ENCODE results near the gene PCDHGB7. TPM values are rescaled to one million over a fixed set of nuclear protein-coding genes. Genes with fewer than 3 reads are reported as not detected.
"Not testable (repeated sequence)": the region's sequence is repeated elsewhere in the genome, so short reads cannot be mapped to it uniquely, and the experiment has no call there.

Gene PCDHGB7
- total RNA-seq: 10 to 100 TPM; 15.4 to 21.3 (median 16.0) TPM

DNA sequence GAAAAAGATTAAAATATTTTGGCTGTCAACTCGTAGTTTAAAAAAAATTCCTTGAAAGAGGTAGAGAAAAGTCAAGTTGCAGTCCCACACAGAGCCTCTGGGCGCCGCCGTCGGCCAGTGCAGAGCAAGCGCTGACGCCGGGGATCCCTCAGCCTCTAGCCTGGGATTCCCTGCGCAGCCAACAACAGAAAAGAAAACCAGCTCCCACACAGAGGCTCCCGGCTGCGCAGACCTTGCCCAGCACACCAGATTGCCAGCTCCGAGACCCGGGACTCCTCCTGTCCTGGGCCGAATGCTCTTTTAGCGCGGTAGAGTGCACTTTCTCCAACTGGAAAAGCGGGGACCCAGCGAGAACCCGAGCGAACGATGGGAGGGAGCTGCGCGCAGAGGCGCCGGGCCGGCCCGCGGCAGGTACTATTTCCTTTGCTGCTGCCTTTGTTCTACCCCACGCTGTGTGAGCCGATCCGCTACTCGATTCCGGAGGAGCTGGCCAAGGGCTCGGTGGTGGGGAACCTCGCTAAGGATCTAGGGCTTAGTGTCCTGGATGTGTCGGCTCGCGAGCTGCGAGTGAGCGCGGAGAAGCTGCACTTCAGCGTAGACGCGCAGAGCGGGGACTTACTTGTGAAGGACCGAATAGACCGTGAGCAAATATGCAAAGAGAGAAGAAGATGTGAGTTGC lies at the start of gene PCDHGB7:
Gene PCDHGB7, plus strand, starts transcription at position 184 of the 679 bp plus-strand sequence. Its CDS starts 183 bp downstream, at position 367.
- intact Hi-C loops (cut with DNase I; ENCODE audit: low total_unique reads): loop anchor here (1.0 kb wide), 1 partner anchor 8 kb away; no protein-coding TSS in a partner anchor
- H3K4me3 ChIP-seq: peak within 1 kb of the TSS; percentile 39 to 63 (median 40)
- H3K27me3 ChIP-seq, H3K36me3 ChIP-seq, H3K4me1 ChIP-seq: not testable (repeated sequence)
- TF ChIP-seq, protein P1, sequence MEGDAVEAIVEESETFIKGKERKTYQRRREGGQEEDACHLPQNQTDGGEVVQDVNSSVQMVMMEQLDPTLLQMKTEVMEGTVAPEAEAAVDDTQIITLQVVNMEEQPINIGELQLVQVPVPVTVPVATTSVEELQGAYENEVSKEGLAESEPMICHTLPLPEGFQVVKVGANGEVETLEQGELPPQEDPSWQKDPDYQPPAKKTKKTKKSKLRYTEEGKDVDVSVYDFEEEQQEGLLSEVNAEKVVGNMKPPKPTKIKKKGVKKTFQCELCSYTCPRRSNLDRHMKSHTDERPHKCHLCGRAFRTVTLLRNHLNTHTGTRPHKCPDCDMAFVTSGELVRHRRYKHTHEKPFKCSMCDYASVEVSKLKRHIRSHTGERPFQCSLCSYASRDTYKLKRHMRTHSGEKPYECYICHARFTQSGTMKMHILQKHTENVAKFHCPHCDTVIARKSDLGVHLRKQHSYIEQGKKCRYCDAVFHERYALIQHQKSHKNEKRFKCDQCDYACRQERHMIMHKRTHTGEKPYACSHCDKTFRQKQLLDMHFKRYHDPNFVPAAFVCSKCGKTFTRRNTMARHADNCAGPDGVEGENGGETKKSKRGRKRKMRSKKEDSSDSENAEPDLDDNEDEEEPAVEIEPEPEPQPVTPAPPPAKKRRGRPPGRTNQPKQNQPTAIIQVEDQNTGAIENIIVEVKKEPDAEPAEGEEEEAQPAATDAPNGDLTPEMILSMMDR (IDR thresholded peaks at IDR 0.05): peak; percentile 37 to 64 (median 37)
- peaks cover 78 to 99% of the 10 kb centered on the region in 2 donors for H3K9me3 ChIP-seq
- H3K27ac ChIP-seq: peak within 1 kb of the TSS in 1 of 2 donors; percentile 57
- peak in 1 of 2 donors; percentile 48 for DNase-seq (ENCODE audit: low spot score in 2 of 2)

DNA sequence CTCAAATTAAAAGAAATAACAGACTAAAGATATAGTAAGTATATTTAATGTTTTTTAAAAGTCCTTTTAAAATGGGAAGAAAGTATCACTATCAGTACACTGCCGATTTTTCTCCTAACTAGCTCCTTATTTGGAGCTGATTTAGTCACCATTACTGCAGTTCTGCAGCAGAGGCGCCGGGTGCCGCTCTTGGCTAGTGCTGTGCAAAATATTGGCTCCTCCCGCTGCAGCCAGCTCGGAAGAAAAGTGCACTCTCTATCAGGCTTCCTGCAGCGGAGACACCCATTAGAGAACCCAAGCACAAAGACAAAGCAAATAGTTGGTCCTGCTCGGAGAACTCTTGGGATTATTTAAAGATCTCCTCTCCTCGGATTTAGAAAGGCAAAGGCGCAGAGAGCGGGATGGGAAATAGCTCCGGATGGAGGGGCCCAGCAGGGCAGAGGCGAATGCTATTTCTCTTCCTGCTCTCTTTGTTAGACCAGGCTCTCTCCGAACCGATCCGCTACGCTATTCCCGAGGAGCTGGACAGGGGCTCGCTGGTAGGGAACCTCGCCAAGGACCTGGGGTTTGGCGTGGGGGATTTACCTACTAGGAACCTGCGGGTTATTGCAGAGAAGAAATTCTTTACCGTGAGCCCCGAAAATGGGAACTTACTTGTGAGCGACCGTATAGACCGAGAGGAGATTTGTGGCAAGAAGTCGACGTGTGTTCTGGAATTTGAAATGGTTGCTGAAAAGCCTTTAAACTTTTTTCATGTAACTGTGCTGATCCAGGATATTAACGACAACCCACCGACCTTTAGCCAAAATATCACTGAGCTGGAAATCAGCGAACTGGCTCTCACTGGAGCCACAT lies 47.3 kb upstream of the PCDHGB7 start, which contains the start of gene PCDHGB3:
Gene PCDHGB3, plus strand, starts transcription at position 249 of the 855 bp plus-strand sequence. Its CDS starts 153 bp downstream, at position 402.
- Histone ChIP-seq H3K4me3 (peak within 1 kb of the TSS; percentile 15 to 34 (median 17)), H3K9me3 (peaks cover 87 to 100% of the 10 kb centered on the region in 2 donors)

DNA sequence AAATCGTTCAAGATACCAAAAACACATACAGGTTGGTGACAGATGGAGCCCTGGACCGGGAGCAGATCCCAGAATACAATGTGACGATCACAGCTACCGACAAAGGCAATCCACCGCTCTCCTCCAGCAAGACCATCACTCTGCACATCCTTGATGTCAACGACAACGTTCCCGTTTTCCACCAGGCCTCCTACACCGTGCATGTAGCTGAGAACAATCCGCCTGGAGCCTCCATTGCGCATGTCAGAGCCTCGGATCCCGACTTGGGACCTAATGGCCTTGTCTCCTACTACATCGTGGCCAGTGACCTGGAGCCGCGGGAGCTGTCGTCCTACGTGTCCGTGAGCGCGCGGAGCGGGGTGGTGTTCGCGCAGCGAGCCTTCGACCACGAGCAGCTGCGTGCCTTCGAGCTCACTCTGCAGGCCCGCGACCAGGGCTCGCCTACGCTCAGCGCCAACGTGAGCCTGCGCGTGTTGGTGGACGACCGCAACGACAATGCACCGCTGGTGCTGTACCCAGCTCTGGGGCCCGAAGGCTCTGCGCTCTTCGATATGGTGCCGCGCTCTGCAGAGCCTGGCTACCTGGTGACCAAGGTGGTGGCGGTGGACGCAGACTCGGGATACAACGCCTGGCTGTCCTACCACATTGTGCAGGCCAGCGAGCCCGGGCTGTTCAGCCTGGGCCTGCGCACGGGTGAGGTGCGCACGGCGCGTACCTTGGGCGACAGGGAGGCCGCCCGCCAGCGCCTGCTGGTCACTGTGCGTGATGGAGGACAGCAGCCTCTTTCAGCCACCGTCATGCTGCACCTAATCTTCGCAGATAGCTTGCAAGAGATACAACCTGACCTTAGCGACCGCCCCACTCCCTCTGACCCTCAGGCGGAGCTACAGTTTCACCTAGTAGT lies 45.7 kb upstream of the PCDHGB7 start:
- intact Hi-C loops (cut with DNase I; ENCODE audit: low total_unique reads): no loop called here

More for the DNA sequence above, 47.3 kb upstream of the PCDHGB7 start, which contains the start of gene PCDHGB3:
- H3K27me3 ChIP-seq: no peaks in the 10 kb centered on the region
- intact Hi-C loops (cut with DNase I; ENCODE audit: low total_unique reads): no loop called here
- TF ChIP-seq, protein P1 (IDR thresholded peaks at IDR 0.05): no peak
- no peak for TF ChIP-seq POLR2AphosphoS5 (IDR thresholded peaks at IDR 0.05)
- no peak for TF ChIP-seq POLR2A (IDR thresholded peaks at IDR 0.05)
- no peaks in the 10 kb centered on the region for H3K4me1 ChIP-seq
- no peak within 1 kb of the TSS for H3K27ac ChIP-seq
- H3K36me3 ChIP-seq: no peaks in the 10 kb centered on the region
- no peak for DNase-seq (ENCODE audit: low spot score in 2 of 2)

DNA sequence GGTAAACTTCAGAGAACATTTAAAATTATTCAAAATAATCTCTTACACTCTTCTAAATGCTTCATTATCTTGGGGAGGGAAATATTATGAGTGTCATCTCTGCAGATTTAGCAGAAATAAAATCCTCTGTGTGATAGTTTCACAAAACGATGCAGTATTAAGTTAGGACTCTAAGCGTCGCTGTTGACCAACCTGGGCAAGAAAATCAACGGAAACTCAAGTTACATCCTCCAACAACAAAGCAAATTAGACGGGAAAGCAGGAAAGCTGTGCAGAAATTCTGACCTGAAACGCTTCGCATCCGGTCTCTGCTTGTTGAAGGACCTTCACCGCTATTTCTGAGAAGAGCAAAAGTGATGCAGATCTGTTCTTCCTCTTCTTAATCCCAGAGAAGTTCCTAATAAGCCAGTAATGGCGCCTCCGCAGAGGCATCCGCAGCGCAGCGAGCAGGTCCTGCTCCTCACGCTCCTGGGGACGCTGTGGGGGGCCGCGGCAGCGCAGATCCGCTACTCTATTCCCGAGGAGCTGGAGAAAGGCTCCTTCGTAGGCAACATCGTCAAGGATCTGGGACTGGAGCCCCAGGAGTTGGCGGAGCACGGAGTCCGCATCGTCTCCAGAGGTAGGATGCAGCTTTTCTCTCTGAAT lies 43.7 kb upstream of the PCDHGB7 start, which contains the start of gene PCDHGA6:
Gene PCDHGA6, plus strand, starts transcription at position 219 of the 645 bp plus-strand sequence. Its CDS starts 193 bp downstream, at position 412.
- TF ChIP-seq POLR2AphosphoS5 (IDR thresholded peaks at IDR 0.05) (no peak), POLR2A (IDR thresholded peaks at IDR 0.05) (no peak)
- TF ChIP-seq, protein P1 (IDR thresholded peaks at IDR 0.05): no peak
- peak within 1 kb of the TSS; percentile 19 to 55 (median 30) for H3K4me3 ChIP-seq
- peaks cover 79 to 99% of the 10 kb centered on the region in 2 donors for H3K9me3 ChIP-seq
- no peaks in the 10 kb centered on the region for H3K27me3 ChIP-seq
- no peak within 1 kb of the TSS for H3K27ac ChIP-seq
- no peaks in the 10 kb centered on the region for H3K4me1 ChIP-seq
- no peak for DNase-seq (ENCODE audit: low spot score in 2 of 2)
- H3K36me3 ChIP-seq: no peaks in the 10 kb centered on the region
- intact Hi-C loops (cut with DNase I; ENCODE audit: low total_unique reads): no loop called here

More for the DNA sequence above, 45.7 kb upstream of the PCDHGB7 start:
- H3K27ac ChIP-seq: no peak overlapping the region
- DNase-seq (ENCODE audit: low spot score in 2 of 2): no peak
- no peaks in the 10 kb centered on the region for H3K36me3 ChIP-seq
- no peak for TF ChIP-seq POLR2AphosphoS5 (IDR thresholded peaks at IDR 0.05)
- no peak for TF ChIP-seq POLR2A (IDR thresholded peaks at IDR 0.05)
- TF ChIP-seq, protein P1 (IDR thresholded peaks at IDR 0.05): no peak
- H3K4me3 ChIP-seq: peak overlapping the region in 1 of 3 donors; percentile 9
- H3K9me3 ChIP-seq: peaks cover 87 to 99% of the 10 kb centered on the region in 2 donors
- H3K27me3 ChIP-seq: no peaks in the 10 kb centered on the region
- H3K4me1 ChIP-seq: no peaks in the 10 kb centered on the region

Measured in breast epithelium (tissue), 4 donors.